NCI-H1436 (cell line): ENCODE results near the gene SIGLEC6.
A peak's percentile ranks its signal among the peaks of the same experiment; 100 is the strongest.

Source experiments
- DNase-seq: peaks from one replicate; lab custom pipeline; 2025; lab: John Stamatoyannopoulos, UW

The SIGLEC6 gene

DNA sequence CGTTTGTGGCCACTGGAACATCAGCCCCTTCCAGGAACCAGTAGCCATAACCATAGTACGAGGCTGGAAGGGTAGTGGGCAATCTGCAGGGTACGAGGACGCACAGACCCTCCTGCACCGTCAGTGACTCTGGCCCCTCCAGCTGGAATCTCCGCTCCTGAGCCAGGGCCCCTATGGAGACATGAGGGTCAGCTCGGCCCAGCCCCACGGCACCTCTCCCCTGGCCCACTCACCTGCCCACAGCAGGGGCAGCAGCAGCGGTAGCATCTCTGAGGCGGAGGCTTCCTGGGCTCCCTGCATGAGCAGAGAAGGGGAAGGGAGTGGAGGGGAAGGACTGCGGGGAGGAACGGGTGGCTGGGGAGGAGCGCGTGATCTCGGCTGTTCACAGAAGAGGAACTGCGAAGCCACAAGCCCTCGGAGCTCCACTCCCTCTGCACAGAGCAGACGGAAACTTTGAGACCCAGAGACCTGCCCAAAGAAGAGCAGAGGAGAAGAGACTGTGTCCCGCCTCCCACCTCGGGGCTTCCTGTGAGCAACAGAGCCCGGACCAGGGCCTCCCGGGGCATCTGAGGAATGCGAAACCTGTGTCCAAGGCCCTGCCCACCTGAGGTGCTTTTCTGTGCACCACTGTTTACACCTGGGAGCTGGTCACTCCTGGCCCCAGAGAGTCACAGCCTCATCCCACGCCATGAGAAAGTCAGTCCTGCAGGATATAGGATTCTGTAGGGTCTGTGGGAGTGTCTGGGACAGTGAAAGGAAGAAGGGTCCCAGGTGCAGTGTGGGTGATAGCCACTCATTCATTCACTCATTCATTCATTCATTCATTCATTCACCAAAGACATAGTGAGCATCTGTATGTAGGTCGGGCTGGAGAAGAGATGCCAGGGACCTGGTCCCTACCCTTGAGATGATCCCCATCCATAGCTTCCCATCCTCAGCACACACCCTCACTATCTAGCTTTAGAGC, at the start of gene SIGLEC6:
SIGLEC6 (minus strand) TSS at position 322 of the 967 bp plus-strand sequence; CDS start at position 300, 22 bp downstream.
- no peak for DNase-seq

DNA sequence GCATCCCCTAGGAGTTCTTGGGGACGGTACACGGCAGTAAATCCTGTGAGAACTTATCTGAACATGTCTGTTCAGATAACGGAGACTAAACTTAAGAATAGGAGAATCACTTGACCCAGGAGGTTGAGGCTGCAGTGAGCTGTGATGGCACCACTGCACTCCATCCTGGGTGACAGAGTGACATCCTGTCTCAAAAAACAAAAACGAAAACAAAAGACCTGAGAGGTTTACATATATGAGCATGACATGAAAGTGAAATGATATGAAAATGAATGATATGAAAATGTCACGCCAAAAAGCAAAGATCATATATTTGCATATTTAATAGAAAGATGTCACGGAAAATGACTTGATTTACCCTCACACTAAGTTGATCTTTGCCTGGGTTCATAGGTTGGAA, 45.4 kb upstream of the SIGLEC6 start:
- no peak for DNase-seq

DNA sequence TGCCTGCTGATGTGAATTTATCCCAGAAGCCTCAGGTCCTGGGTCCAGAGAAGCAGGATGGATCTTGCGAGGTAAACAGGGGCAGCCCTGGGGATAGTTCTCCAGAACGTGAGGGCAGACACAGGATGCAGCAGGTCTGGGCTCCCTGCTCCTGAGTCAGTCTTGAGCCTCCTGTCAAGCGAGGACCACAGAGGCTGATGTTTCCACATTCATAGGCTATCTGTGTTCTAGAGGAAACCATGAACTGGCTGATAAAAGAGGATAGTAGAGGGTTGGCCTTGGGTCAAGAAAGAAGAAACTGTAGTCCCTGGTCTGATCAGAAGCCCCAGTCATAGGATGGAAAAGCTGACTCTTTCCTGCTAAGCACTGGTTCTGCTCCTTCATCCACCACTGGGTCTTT, 41.9 kb upstream of the SIGLEC6 start:
- DNase-seq = no peak

DNA sequence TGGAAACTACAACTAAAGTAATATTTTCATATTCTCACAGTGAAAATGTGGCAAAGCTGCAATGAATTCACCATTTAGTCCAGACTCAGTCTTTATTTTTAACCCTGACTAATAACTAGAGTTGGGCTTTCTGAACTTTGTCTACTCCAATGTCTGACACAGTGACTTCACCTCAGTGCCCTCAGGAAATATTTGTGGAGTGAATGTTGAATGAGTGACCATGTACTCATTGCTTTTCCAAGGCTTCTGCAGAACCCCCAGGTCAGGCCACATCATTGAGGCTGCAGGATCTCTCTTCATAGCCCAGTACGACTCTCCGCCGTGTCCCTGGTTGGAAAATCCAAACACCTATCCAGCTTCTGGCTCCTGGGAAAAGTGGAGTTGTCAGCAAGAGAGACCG, 41.4 kb upstream of the SIGLEC6 start:
- DNase-seq = no peak

DNA sequence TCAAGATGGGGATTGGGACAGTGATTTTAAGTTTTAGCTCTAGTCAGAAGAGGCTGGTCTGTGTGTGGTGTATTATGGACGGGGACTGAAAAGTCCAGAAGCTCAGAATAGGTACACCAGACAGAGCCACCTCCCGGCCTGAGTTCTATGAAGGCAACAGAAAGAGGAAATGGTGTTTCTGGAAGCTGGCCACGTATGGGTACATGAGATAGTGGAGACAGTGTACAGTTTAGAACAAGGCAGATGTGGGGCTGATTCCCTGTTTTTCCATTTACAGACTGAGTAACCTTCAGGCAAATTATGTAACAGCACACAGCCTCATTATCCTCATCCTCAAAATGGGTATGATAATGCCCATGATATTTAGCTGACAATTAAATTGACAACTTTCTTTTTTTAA, 40.9 kb upstream of the SIGLEC6 start:
- no peak for DNase-seq

DNA sequence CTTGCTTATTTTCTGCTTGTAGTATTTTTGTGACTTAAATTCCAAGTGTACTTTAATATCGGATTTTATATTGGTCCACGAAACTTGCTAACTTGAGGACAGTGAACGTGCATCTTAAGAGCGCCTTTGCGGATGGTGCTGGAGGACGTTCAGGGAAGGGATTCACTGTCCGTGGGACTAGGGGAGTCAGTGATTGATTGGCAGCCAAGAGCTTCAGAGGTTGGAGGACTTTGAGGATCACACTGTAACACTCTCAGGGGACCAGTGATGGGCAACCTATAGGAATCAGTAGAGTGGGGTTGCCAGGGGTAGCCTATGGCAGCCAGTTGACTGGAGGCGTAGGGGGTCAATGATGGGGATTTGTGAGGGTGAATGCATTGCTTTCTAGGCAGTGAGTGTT, 40.1 kb upstream of the SIGLEC6 start:
- DNase-seq = no peak

DNA sequence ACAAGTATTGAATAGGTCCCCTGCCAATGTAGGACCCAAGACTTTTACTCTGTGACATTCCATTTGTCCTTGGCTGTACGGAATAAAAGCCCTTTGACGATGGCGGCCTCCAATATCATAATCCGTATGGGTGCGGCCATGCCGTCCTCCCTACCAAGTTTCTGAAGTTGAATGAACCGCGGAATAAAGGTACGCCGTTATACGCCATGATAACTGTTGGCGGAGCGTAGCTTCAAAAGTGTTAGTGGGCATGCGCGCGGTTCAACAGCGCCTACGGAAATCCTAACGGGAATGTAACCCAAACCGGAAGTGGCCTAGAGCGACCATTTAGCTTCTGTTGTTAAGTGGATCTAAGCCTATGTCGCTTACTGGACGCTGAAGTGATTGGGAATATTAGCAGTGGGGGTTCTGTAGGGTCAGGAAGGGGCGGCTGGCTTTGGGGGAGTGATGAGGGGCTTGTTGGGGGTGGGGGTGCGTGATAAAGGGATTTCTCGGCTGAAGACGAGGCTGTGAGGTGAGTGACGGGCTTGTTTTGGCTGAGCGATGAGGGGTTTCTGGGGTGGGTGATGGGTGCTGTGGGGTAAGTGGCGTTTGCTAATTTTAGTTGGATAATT, 39.6 kb upstream of the SIGLEC6 start, which contains the start of gene ZNF175:
ZNF175 (plus strand) TSS at position 322 of the 614 bp plus-strand sequence. CDS start 2,047 bp downstream, outside the sequence.
- DNase-seq = peak; percentile 98

DNA sequence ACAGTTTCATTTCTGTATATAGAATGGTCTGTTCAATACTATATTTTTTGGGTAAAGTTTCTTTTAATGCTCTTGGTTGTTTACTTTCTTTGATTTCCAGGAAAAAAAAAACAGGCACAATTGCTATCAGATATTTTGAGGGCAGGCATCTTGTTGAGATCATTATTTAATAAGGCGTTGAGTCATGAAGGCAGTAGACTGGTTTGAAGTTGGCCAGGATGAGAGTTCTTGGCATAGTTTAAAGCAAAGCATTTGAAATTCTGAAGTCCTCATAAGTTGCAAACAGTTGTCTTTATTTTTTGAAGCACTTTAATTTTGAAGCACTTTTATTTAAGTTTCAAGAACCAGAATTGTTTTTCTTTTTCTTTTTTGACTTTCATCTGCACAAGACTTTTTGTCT, 37.0 kb upstream of the SIGLEC6 start:
- no peak for DNase-seq

DNA sequence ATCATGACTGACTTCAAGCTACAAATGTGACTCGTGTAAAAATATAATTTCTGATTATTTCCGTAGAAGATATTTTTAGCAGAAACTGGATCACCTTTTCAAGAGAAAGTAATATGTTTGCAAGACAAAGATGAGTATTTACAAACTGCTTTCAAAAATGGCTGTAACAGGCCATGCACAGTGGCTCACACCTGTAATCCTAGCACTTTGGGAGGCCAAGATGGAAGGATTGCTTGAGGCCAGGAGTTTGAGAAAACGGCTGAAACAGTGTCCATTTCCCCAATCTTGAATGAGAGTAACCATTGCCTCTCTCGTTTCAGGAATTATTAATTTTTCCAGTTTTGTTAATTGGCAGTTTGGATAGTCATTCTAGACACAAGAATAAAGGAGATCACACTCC, 36.1 kb upstream of the SIGLEC6 start:
- no peak for DNase-seq

DNA sequence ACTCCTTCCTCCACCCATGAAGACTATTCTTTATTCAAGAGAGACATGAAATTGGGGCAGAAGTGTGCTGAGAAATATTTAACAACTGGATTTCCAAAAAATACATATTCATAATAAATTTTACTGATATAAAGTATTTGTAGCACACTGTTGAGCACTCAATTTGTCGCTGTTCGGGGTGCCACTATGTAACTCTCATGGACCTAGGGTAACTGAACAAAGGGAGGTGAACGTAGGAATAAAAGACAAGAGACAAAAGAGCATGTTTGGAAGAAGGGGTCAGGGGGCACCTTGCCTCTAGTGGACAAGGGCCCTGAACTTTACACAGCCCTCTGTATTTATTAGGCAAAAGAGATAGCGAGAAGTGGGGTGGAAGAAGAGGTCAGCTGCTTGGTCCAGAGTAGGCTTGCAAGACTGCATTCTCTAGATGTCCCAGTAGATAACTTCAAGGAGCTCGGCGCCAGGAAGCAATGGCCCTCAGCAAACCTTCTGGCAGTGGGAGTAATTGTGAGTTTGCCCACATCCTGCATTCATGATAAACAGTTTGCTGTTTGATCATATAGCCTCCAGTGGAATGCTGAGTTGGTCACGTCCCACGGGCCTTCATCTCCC, 35.1 kb upstream of the SIGLEC6 start:
- DNase-seq = no peak

DNA sequence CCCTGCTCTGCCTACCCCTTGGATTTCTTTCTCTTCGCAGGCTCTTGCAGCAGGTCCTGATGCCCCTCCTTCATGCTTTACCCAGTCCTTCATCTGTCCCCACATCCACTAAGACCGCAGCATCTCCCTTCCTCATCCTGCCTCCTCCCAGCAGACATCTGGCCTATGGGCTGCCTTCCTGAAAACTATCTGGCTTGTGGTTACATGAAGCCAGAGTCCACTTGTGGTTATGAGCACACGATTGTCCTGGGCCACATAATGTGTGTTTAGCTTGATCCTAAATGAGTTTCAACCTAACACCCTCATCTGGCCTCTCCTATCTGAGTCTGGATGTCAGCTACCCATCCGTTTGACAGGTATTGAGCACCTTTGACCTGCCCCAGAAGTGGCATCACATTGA, 34.1 kb upstream of the SIGLEC6 start:
- DNase-seq = no peak

DNA sequence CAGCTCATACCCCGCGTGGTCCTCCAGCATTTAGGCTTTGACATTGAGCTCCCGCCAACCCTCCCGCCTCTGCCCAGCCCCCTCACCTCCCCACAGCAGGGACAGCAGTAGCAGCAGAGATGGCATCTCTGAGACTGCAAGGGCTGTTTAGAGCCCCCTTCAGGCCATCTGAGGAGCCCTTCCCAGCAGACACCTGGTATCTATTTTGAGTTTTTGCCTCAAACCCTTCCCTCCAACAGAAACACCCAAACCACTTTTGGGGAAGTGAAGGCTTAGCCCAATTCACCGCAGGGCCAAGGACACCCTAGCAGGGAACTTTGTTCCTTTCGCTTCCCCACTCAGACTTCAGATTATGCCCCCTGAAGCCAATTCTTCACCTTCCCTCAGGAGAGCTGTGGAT, 33.3 kb upstream of the SIGLEC6 start:
- DNase-seq = no peak

DNA sequence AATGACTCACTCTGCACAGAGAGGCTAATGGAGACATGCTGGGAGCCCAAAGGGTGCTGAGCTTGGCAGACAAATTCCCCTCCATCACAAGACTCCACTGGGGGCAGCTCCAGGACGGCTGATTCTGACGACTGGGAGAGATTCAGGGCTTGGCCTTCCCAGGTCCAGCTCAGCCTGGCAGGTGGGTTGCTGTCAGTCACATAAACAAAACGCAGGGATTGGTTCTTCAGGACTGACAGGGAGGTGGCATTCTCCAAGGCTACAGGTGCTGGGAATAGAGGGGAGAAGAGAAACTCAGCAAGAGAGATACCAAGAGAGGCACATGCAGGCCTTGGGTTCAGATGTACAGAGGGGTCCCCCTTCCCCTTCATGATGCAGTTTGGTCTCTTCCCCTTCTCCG, 28.9 kb upstream of the SIGLEC6 start:
- DNase-seq = no peak

DNA sequence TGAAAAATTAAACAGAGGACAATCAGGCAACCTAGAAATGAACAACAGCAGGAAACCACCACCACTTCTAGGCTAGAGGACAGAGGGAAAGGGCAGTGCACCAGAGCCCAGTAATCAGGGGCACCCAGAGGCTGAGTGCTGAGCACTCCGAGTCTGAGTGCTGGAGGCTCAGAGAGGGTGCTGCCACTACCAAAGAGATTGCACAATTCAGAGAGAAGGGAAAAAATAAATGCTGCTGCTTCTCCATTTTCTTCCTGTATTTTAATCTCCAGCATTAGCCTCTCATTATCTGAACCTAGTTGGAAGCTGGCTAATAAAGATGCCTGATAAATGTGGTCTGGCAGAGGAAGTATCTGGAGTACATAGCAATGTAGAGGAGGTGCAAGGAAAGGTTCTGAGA, 27.8 kb upstream of the SIGLEC6 start:
- no peak for DNase-seq

DNA sequence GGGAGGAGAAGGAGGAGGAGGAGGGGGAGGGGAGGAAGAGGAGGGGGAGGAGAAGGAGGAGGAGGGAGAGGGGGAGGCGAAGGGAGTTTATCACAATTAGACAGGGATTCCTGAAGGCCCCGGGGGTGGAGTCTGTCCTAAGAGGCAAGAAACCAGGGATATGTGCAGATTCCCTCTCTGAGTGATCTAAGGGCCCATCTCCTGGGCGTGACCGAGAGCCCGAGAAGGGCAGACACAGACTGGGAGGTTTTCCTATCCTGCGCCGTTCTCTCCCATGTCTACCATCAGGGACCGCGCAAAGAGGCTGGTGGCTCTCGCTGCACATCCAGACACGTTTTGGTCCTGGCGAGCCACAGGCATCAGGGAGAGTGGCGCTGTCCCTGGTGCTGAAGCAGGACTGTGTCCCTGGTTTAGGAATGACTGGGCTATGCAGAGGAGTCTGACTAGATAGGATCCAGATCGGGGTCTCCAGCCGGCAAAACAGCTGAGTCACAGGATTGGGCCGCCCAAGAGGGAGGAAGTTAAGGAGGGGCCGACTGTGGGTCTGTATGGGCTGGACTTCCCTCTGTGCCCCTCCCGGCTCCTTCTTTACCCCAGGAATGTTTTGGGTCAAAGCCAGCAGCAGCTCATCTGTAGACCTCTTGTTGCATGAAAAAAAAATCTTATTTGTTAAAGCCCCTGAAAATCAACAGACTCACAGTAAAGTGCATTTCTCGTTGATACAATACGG, 21.7 kb upstream of the SIGLEC6 start:
- no peak for DNase-seq

DNA sequence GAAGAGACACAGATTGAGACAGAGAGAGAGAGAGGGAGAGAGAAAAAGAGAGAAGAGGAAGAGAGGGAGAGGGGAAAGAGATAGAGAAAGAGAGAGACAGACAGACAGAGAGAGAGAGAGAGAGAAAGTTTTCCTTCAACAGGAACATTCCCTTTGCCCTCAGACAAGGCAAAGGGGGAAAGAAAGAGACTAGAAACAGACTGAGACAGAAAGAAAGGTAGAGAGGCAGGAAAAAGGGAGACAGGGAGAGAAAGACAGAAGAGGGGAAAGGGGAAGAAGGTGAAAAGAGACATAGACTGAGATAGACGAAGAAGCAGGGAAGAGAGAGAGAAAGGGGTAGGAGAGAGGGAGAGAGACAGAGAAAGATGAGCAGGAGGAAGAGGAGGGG, 21.1 kb upstream of the SIGLEC6 start:
- DNase-seq = no peak

DNA sequence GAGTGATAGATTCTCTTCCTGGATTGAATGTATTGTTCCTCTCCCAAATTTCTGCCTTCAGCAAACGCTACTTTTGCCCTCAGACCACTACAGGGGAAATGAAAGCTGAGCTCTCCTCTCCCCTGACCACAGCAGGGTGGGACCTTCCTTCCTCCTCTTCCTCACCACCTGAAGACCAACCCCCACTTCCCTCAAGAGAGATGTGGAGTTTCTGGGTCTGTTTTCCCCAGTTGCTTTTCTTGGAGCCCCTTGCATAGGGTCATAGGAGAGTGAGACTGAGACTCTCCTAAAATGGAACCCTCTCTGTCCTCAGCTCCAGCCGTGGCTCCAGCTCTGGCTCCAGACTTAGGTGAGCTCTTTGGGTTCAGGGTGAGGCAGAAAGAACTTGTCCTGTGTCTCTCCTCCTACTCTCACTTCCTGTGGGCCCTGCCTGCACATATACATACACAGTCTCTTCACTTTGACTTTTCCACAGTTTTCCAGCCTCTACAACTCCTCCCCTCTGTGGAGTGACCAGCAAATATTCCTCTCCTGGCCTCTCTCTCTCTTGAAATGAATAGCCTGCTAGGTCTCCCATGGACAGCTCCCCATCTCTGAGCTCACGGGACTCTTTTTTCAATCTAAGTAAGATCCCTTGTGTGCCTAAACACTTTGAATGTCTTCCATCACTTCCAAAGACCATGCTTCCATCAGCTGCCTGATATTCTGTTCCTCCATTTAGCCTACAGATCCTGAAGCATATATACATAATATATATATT, 20.4 kb upstream of the SIGLEC6 start:
- no peak for DNase-seq

DNA sequence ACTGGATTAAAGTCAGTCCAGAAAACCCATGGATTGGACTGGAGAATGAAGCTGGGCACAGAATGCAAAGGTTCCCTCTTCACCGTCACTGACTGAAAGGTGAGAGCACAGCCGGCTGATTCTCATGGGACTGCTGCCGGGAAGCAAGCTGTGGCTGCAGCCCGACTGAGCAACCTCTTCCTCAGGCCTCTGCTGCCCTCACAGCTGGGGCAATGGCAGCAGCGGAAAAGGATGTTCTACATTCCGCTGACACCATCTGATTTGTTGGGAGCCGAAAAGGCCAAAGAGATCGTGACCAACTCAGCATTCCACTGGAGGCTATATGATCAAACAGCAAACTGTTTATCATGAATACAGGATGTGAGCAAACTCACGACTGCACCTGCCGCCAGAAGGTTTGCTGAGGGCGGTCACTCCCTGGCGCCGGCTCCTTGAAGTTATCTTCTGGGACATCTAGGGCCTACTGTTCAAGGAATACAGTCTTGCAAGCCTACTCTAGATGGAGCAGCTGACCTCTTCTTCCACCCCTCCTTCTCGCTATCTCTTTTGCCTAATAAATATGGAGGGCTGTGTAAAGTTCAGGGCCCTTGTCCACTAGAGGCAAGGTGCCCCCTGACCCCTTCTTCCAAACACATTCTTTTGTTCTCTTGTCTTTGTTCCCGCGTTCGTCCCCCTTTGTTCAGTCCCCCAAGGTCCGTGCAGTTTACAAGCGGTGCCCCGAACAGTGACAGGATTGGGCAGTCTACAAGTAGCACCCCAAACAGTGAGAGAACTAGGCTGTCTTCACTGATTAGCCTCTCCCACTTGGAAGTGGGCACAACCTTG, 19.6 kb upstream of the SIGLEC6 start:
- DNase-seq = peak; percentile 14

DNA sequence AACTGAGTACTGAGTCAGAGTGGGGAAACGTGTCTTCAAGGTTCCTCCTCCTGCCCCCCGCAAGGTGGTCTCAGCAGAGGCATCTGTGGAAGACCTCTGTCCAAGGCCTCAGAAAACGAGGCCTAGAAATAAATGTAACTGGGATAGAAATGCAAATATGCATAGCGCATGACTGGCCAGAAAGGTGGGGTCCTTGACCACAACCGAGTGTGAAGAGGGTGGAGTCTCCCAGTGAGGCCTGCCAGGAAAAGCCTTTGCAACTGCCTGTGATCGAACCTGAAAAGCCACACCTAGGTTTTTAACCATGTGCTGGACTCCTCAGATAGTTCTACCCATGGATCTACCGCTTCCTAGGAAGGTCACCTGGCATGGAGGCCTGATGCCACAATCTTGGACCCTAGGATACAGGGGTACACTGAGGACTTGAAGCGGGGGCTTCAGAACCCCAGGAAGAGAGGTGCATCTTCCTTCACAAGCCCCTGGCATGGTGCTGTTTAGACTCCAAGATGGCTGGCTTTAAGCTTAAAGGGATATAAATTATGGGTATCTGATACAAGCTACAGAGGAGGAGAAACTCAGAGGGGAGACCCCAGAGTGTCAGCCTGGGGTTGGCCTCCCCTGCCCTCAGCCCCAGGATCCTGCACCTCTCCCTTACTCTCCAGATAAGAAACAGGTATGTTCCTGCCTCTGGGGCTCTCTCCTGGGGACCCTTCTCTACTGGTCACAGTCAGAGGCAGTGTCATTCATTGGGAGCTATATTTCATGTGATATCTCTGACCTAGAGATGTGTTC, 18.3 kb upstream of the SIGLEC6 start:
- DNase-seq = no peak

DNA sequence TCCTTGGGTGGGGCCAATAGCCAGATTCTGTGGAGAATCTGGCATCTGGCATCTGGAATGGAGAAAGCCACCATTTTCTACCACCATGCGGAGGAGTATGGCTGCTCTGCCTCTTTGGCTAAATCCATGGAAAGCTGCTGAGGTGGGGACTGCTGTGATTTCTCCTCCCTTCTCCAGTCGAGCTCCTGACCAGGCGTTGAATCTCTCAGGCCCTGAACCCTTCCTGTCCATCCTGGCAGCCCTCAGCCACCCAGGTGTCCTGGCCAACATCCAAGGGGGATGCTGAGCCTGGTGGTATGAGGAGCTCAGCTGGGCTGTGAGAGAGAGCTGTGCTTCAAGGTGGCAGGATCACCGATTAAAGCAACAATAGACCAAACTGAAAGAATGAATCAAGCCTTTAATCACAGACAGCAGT, 17.4 kb upstream of the SIGLEC6 start:
- no peak for DNase-seq
